ENCODE results near the gene DIO3. TPM values are rescaled to one million over a fixed set of nuclear protein-coding genes. Genes with fewer than 3 reads are reported as not detected.

Gene DIO3
- total RNA-seq, result 1 to 10 TPM; 1.8 to 2.5 (median 1.9) TPM
- long read RNA-seq, donor 1, partial matches to known transcripts, result 0 of 1 reads
- long read RNA-seq, donor 1, other reads (novel, unspliced or antisense), result 0 of 1 reads
- long read RNA-seq, donor 2, result 0 reads

- ATAC-seq (peak; percentile 59), DNase-seq (peak; percentile 52 to 69 (median 54))
- no peaks in the 10 kb centered on the region for H3K36me3 ChIP-seq (ENCODE audit: low read depth)
- H3K4me3 ChIP-seq, result no peak within 1 kb of the TSS
- H3K9me3 ChIP-seq, result peaks cover 5% of the 10 kb centered on the region
- no peak for TF ChIP-seq CTCF (IDR thresholded peaks at IDR 0.05)
- no peaks in the 10 kb centered on the region for H3K4me1 ChIP-seq (ENCODE audit: low read depth)
- intact Hi-C loops (cut with DNase I, micrococcal nuclease), result no loop called here
Observed at GRCh38 chr14:101561145-101561896, at the start of gene DIO3. DIO3 (plus strand) TSS chr14:101561495.

DNA sequence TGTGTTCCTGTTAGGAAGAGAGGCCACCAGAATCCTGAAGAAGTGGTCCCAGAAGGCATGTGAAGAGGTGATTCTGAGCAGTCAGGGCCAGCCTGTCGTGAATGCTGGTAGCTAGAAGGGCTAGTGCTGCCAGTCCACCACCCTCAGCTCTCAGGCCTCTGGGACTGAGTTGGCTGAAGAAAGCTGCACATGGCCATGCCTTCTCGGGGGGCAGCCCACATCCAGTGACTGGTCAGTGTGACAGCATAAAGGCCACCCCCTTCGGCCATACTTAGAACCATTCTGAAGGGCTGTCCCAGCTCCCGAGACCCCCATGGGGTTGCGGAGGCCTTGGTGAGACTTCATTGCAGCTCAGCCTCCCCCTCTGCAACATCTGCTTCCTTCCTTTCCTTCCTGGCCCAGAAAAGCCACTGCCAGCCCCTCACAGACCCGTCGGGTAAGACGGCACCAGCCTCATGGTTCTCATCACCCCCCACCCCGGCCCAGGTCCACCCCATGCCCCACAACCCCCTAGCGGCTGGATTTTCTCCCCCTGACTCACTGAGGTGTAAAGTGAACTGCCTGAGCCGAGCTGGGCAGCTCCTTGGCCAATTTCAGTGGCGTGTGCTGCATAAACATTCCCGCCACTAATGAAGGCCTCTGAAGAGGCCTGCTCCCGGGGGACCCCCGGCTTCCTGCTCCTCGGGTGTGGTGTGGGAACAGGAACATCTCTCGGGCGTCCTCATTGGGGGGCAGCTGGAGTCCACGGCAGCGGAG is 49.5 kb upstream of the DIO3 start:
- TF ChIP-seq CTCF (IDR thresholded peaks at IDR 0.05), result no peak
- Histone ChIP-seq H3K4me1 (ENCODE audit: low read depth) (no peaks in the 10 kb centered on the region), H3K9me3 (no peaks in the 10 kb centered on the region), H3K4me3 (no peak overlapping the region), H3K36me3 (ENCODE audit: low read depth) (no peaks in the 10 kb centered on the region)
- DNase-seq (peak in 2 of 3 donors; percentile 5 to 33), ATAC-seq (no peak)
- intact Hi-C loops (cut with DNase I, micrococcal nuclease), result no loop called here

DNA sequence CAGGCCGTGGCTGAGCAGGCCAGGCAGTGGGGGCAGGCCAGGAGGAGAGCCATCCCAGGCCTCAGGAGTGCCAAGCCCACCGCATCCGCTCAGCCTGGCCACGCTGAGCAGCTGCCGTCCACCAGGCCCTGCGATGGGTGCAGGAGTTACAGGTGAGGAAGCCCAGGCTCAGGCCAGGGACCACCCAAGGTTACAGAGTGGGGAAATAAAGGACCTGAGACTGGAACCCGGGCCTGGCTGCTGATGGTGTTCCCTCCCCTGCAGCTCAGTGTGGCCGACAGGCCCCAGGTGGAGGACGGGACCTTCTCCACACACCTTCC is 49.0 kb upstream of the DIO3 start:
- DNase-seq, result no peak
- ATAC-seq, result no peak
- Histone ChIP-seq H3K9me3 (no peaks in the 10 kb centered on the region), H3K4me3 (no peak overlapping the region), H3K4me1 (ENCODE audit: low read depth) (no peaks in the 10 kb centered on the region), H3K36me3 (ENCODE audit: low read depth) (no peaks in the 10 kb centered on the region)
- intact Hi-C loops (cut with DNase I, micrococcal nuclease), result no loop called here
- no peak for TF ChIP-seq CTCF (IDR thresholded peaks at IDR 0.05)

- no peaks in the 10 kb centered on the region for H3K36me3 ChIP-seq (ENCODE audit: low read depth)
- TF ChIP-seq CTCF (IDR thresholded peaks at IDR 0.05), result no peak
- DNase-seq (no peak), ATAC-seq (no peak)
- intact Hi-C loops (cut with DNase I, micrococcal nuclease), result no loop called here
- H3K9me3 ChIP-seq, result no peaks in the 10 kb centered on the region
- H3K4me1 ChIP-seq (ENCODE audit: low read depth), result no peaks in the 10 kb centered on the region
- H3K4me3 ChIP-seq, result no peak overlapping the region
Observed at GRCh38 chr14:101514136-101514535, 47.2 kb upstream of the DIO3 start.

- intact Hi-C loops (cut with DNase I, micrococcal nuclease), result no loop called here
Observed at GRCh38 chr14:101516401-101516800, 44.9 kb upstream of the DIO3 start.

More at GRCh38 chr14:101516401-101516800, 44.9 kb upstream of the DIO3 start:
- no peaks in the 10 kb centered on the region for H3K9me3 ChIP-seq
- DNase-seq (no peak), ATAC-seq (no peak)
- H3K4me3 ChIP-seq, result no peak overlapping the region
- no peaks in the 10 kb centered on the region for H3K36me3 ChIP-seq (ENCODE audit: low read depth)
- TF ChIP-seq CTCF (IDR thresholded peaks at IDR 0.05), result no peak
- H3K4me1 ChIP-seq (ENCODE audit: low read depth), result no peaks in the 10 kb centered on the region

Data from mucosa of descending colon (tissue), 3 donors.